HG03135 (cell line): Measurements from ENCODE around the gene LMAN1L.
"Not testable (repeated sequence)": the region's sequence is repeated elsewhere in the genome, so short reads cannot be mapped to it uniquely, and the experiment has no call there.

Experiments
- ATAC-seq: cut with Tn5 transposase; IDR thresholded peaks from one replicate; pipeline ENCODE4 v1.9.1; 2021; ENCODE audit warnings: mild to moderate bottlenecking, moderate library complexity; ENCODE audit not compliant: unreplicated experiment

LMAN1L gene

GRCh38 chr15:74781431-74782258 is 31.0 kb upstream of the LMAN1L start, which contains the start of gene CSK:
Gene CSK (plus strand): TSS chr15:74782080. CDS start chr15:74798298, 16,218 bp downstream.
- ATAC-seq: peak; percentile 37

GRCh38 chr15:74782259-74783071 is 30.2 kb upstream of the LMAN1L start:
- peak; percentile 15 for ATAC-seq

GRCh38 chr15:74783072-74783807 is 29.4 kb upstream of the LMAN1L start:
- ATAC-seq: no peak

- no peak for ATAC-seq
Measured at GRCh38 chr15:74783808-74784175, 28.8 kb upstream of the LMAN1L start.

- ATAC-seq: no peak
Measured at GRCh38 chr15:74784426-74785193, 28.0 kb upstream of the LMAN1L start.

GRCh38 chr15:74785194-74786032 is 27.2 kb upstream of the LMAN1L start:
- no peak for ATAC-seq

- ATAC-seq: not testable (repeated sequence)
Measured at GRCh38 chr15:74786081-74786480, 26.6 kb upstream of the LMAN1L start.

- ATAC-seq: no peak
Measured at GRCh38 chr15:74786551-74787165, 26.0 kb upstream of the LMAN1L start.

GRCh38 chr15:74787251-74788041 is 25.2 kb upstream of the LMAN1L start:
- ATAC-seq: peak; percentile 47

- ATAC-seq: no peak
Measured at GRCh38 chr15:74788042-74788682, 24.5 kb upstream of the LMAN1L start.

GRCh38 chr15:74788683-74789151 is 23.9 kb upstream of the LMAN1L start:
- ATAC-seq: peak; percentile 36

- ATAC-seq: no peak
Measured at GRCh38 chr15:74789171-74789631, 23.4 kb upstream of the LMAN1L start.

GRCh38 chr15:74789741-74790079 is 22.9 kb upstream of the LMAN1L start:
- ATAC-seq: no peak

- ATAC-seq: no peak
Measured at GRCh38 chr15:74790080-74790916, 22.3 kb upstream of the LMAN1L start.

GRCh38 chr15:74791007-74791406 is 21.6 kb upstream of the LMAN1L start:
- no peak for ATAC-seq

- ATAC-seq: no peak
Measured at GRCh38 chr15:74791667-74792066, 21.0 kb upstream of the LMAN1L start.
